HUDEP-2 (cell line): ENCODE data around the gene TRRAP.

Source experiments
- DNase-seq, 76 experiments: peaks; one replicate each; lab custom pipeline; 2025; ENCODE audit not compliant: unreplicated experiment in 76 of 76; lab: John Stamatoyannopoulos, UW

TRRAP gene

DNA sequence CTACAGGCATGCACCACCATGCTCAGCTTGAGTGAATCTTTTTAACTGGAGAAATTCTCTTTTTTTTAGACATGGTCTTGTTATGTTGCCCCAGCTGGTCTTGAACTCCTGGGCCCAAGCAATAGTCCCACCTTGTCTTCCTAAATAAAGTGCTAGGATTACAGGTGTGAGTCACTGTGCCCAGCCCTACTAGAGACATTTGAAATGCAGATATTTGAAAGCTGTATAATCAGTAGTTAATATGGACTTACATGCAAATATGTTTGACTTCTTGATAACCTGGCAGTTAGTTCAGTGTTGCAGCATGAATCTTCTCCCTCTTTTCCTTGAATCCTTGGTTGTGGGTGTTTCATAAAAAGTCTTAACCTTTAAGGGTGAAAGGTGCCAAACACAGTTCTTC lies 8.7 kb downstream of the TRRAP start:
- DNase-seq, result no peak

DNA sequence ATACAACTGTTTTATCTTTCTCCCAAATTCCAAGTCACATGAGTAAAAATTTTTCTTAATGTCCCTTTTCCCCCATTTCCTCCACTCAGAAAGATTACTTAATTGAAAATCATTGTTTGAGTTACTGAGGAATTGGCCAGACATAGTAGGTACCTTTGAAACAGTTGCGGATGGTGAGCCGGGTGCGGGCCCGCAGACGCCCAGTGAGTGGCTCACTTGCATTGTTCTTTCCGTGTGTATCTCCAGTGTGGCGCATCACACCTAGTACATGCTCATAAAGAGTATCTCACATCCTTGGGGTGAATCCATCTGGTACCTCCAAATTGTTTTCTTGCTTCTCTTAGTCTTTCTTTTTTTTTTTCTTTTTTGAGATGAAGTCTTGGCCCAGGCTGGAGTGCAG lies 14.3 kb downstream of the TRRAP start:
- DNase-seq, result no peak

DNA sequence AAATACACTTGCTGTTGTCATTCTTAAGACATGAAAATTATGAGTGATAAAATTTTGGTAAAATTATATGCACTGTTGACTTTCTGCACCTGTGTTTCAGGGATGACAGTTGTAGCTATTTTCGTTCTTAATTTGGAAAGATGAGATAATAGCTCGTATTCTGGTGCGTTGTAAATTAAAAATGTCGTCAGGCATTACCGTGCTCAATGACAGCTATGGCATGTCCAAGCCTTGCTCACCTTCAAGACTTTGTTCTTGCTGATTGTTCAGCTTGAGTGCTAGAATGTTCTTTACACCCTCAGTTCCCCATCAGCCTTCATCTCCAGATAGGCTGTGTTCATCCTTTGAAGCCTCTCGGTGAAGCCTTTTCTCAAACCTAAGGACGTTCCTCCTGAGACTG lies 21.5 kb downstream of the TRRAP start:
- DNase-seq, result no peak

DNA sequence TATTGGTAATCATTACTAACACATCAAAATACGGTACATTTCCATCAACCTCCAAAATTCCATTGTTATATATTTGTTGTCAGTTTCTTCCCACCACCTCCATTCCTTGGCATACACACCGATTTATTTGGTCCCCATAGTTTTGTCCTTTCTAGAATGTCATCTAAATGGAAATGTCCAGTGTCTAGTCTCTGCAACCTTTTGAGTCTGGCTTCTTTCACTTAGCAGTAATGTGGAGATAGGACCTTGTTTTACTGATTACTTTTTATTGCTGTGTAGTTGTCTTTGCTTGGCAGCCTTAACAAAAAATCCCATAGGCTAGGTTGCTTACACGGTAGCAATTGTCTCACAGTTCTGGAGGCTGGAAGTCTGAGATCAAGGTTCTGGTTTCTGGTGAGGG lies 22.5 kb downstream of the TRRAP start:
- no peak for DNase-seq

DNA sequence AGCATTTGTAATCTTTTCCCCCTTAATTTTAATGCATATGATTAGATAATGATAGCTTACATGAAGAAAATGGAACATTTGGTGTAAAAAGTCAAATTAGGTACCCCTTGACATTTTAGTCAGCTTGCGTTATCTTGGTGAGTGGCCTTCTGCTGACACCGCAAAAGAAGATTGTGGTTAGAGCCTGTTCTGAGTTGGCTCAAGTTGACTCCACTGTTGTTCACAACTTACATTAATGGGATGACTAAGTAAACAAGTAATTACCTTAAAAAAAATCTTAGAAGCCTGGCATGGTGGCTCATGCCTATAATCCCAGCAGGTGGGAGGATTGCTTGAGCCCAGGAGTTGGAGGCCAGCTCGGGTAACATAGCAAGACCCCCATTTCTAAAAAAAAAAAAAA lies 24.2 kb downstream of the TRRAP start:
- DNase-seq, result no peak

DNA sequence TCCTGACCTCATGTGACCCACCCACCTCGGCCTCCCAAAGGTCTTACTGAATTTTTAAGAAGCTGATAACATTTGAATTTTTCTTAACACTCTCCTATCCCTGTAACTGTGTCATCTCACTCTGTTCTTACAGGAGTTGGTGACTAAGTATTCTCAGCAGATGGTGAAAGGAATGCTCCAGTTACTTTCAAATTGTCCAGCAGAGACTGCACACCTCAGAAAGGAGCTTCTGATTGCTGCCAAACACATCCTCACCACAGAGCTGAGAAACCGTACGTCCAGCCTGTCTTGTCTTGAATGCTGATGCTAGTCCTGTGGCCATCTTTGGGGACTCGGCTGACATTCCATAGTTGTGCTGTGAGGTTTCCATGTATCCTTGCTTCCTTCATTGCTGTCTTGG lies 24.9 kb downstream of the TRRAP start:
- no peak for DNase-seq

DNA sequence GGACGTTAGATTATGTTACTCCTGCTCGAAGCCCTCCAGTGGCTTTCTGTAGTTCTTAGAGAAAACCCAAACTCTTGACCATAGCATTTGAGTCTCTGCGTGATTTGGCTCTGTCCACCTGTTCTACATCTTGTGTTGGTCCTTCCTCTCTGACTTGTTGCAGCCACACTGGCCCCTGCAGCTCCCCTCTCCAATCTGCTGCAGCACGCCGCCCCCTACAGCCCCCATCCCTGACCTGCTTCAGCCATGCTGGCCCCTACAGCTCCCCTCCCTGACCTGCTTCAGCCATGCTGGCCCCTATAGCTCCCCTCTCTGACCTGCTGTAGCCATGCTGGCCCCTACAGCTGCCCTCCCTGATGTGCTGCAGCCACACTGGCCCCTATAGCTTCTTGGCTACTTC lies 29.2 kb downstream of the TRRAP start:
- no peak for DNase-seq

DNA sequence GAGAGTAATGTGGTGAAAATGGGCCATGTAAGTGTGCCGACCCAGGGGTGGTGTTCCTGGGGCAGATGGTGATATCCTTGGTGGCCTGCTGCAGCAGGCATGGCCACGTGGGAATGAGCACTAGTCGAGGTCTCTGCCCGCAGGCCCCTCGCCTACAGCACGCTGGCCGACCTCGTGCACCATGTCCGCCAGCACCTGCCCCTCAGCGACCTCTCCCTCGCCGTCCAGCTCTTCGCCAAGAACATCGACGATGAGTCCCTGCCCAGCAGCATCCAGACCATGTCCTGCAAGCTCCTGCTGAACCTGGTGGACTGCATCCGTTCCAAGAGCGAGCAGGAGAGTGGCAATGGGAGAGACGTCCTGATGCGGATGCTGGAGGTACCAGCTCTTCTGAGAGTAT lies 30.3 kb downstream of the TRRAP start:
- no peak for DNase-seq

DNA sequence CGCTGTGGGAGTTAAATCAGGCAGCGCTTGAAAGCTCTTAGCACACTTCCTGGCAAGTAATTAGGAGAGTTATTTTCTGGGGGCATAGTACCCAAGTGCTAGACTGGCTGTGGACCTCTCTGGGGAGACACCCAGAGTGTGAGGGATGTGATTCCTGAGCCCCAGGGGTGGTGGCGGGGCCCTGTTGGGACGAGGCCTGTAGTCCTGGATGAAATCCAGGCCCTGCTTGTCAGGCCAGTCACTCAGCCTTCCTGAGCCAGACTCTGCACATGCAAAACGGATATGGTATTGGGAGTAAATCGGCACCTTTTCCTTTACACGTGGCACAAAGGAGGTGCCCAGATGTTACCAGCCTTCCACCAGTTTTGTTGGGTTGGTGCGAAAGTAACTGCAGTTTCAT lies 31.2 kb downstream of the TRRAP start:
- DNase-seq, result no peak

DNA sequence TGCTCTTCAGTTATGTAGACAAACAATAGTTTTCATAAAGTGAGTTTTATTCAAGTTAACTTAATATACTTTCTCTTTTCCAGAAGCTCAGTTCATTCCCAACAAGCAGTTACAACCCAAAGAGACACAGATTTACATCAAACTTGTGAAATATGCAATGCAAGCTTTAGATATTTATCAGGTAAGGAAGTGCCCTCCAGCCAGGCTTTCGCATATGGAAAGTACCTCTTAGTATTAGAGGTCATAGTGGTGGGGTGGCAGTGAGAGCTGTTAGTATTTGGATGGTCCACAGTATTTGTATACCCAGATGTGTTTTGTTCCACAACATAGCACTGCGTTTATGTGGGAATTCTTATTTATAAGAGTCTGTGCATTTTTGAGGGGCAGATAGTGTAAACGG lies 32.1 kb downstream of the TRRAP start:
- no peak for DNase-seq

DNA sequence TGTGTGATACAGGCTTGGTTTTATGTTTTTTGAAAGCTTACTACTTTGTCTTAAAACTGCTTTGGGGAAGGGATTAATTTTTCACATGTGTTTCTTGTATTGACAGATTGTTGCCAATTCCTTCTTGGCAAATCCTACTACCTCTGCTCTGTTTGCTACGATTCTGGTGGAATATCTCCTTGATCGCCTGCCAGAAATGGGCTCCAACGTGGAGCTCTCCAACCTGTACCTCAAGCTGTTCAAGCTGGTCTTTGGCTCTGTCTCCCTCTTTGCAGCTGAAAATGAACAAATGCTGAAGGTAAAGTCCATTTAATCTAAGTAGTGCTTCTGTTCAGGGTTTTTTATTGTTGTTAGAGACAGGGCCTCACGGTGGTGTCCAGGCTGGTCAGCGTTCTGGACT lies 33.6 kb downstream of the TRRAP start:
- DNase-seq, result no peak

DNA sequence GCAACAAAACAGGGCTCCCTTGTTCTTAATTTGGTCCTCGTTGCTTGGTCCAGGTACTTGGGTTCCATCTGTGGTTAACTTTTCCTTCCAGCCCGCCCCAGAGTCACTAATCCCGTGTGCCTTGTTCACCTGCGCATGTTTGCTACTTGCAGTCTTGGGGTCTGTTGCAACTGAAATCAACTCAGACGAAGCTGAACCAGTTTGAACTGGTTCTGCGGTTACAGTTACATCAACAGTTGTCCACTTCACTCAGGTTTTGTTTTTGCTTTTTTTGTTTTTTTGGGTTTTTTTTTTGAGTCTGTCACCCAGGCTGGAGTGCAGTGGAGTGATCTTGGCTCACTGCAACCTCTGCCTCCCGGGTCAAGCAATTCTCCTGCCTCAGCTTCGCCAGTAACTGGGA lies 34.7 kb downstream of the TRRAP start:
- no peak for DNase-seq

DNA sequence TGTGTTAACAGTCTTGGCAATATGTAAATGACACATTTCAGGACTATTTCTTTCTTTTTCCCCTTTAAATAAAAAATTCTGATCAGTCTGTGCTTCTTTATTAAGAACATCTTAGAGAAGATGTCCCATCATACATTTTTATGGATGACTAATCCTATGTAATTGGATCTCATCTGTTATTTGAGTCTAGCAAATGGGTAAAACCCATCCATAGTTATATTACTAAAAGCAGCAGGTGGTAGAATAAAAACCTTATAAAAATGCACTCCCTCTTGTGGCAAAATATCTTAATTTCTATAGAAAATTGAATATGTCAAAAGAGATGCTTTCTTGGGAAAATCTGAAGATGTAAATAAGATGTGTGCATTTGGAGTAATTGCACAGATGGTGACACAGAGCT lies 35.3 kb downstream of the TRRAP start:
- DNase-seq, result no peak

DNA sequence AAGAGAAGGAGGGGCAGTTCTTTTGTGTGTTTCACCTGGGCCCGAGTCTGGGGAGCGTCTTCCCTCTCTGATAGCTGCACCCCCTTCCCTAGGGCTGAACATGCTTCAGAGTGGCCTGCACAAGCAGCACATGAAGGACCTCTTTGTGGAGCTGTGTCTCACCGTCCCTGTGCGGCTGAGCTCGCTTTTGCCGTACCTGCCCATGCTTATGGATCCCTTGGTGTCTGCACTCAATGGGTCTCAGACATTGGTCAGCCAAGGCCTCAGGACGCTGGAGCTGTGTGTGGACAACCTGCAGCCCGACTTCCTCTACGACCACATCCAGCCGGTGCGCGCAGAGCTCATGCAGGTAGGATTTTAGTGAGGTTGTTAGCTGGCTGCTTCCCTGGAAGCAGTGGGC lies 39.0 kb downstream of the TRRAP start:
- DNase-seq, result no peak

DNA sequence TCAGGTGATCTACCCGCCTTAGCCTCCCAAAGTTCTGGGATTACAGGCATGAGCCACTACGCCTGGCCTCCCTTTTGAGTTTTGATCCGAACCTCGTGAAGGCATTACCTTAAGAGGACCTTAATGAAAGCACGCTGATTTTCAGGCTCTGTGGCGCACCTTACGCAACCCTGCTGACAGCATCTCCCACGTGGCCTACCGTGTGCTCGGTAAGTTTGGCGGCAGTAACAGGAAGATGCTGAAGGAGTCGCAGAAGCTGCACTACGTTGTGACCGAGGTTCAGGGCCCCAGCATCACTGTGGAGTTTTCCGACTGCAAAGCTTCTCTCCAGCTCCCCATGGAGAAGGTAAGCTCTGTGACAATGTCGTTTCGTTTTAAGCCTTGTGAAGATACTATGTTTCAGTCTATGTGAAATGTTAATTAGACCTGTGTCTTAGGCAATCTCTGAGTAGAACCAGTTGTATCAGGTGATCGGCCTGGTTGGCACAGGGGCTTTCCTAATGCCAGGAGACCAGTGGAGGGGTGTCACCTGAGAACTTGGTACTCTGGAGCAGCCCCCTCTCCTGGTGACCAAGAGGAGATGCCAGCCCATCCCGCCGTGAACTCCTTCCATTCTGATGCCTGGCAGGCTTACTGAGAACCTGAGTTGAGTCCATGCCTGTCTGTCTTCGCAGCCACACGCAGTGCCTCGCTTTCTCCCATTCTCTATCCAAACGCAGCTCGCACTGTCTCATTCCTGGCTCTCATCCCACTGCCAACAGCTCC lies 43.5 kb downstream of the TRRAP start:
- no peak for DNase-seq

DNA sequence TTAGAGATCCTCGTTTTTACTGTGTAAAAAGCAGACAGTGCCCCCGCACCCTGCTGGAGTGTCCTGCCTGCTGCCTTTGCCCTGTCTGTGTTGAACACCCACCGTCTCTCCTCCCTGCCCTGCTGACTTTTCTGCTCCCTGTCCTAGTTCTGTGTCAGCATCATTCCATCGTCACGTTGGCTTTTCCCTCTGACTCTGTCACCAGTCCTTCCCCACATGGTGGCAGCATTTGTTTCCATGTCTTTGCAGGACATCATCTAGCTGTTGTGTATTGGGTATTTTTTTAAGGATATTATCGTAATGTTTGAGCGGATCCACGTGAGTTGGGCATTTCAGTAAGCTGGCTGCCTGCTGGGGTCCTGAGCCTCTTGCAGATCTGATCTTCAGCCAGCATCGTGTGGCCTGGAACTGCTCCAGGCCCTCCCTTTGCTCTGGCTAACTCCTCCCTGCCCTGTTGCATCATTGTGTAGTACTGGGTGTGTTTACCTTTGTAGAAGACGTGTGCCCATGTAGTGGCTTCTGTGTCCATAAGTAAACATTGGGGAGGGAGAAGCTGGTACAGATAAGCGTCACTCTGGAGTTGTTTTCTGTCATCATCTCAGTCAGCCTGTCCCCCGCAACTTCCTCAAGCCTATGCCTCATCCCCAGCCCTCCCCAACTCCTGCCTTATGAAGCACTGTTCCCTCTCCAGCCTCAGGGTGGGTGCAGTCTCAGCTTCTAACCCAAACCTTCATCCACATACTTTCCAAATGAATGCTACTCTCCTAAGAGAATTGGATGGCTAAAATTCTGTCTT lies 44.3 kb downstream of the TRRAP start:
- DNase-seq, result peak in 71 of 76 experiments; percentile 5 to 85 (median 52)

DNA sequence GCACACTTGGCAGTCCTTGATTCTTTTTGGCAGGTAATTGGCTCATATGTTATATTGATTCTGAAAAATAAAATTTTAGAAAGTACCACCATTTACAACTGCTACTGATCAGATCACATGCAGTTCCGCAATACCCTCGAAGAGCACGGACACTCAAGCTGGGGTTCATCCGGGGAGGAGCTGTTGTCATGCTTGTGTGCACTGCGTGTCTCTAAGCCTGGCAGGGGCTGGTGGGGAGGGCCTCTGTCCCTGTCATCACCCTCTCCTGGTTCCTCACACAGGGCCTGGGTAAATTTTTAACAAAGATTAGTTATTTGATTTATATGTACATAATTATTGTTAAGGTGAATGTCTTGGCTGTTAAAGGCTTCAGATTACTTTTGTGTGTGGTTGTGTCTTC lies 45.2 kb downstream of the TRRAP start:
- no peak for DNase-seq

DNA sequence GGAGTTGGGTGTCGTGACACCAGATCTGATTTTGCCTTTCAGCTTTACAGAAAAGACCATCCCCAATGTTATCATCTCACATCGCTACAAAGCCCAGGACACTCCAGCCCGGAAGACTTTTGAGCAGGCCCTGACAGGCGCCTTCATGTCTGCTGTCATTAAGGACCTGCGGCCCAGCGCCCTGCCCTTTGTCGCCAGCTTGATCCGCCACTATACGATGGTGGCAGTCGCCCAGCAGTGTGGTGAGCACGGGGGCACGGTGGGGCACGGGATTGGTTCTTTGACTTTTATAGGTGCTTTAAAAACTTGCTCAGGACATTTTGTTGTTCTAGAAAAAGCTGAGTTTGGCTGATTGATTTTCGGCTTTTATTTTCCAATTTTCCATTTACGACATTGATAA lies 48.8 kb downstream of the TRRAP start:
- DNase-seq, result no peak

DNA sequence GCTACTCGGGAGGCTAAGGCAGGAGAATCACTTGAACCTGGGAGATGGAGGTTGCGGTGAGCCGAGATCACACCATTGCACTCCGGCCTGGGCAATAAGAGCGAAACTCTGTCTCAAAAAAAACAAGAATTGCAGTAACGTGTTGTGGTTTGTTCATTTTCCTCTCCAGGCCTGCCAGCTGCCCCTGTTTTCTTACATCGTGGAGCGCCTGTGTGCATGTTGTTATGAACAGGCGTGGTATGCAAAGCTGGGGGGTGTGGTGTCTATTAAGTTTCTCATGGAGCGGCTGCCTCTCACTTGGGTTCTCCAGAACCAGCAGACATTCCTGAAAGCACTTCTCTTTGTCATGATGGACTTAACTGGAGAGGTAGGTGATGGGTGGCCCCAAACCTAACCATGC lies 52.1 kb downstream of the TRRAP start:
- no peak for DNase-seq

DNA sequence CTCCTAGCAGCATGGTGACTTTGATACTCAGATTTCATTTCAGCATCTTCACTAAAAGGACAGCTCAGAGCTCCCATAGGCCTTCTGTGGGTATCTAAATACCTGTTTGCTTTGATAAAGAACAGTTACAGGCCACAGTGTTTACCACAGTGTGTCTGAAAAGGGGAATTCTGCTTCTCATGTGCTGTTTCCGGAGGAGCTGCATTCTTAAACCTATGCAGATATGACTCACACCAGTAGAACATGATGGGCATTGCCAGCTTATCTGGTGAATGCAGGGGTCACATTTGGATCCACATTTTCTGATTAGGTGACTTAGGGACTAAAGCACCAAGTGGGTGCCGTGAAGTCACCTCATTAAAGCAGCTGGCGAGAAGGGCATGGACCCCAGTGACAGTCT lies 52.6 kb downstream of the TRRAP start:
- peak in 67 of 76 experiments; percentile 3 to 81 (median 35) for DNase-seq

DNA sequence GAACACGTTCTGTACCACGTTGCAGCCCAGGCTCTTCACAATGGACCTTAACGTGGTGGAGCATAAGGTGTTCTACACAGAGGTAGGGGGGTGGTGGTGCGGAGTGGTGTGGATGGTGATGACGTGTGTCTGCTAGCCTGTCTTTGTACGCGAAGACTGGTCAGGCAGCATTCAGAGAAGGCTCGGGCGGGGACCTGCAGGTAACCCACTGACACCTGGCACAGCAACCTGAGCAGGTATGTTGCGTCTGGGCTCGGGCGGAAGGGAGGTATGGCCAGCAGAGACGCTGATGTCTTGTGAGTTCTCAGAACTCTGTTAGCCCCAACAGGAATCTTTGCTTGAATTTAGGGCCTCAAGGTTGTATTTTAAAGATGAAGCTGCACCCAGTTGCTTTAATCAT lies 55.0 kb downstream of the TRRAP start:
- DNase-seq, result no peak

DNA sequence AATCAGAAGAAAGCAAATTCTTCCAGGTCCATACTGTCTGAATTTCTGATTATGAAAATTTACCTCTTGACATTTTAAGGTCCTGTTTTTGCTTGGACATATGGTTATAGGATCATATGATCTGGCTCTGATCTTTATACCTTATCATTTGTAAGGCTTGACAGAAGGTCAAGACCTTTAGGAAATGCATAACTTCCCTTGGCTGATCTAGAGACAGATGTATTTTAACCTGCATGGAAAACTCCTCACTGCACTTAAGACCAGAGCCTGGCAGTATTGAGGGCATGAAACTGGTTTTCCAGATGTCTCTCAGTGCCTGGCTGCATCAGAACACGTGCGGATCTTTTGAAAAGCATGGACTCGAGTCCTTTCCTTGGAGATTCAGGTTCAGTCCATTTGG lies 55.9 kb downstream of the TRRAP start:
- DNase-seq, result no peak
